ENCODE measurements around the gene OTUD7B. TPM values are rescaled to one million over a fixed set of nuclear protein-coding genes. Genes with fewer than 3 reads are reported as not detected.

Gene OTUD7B
- total and polyA plus RNA-seq, 2 of the 8 experiments (the other 6 are each of a cell fraction or from before 2014, with no cell fraction given), result 4.2 to 21.5 TPM

- H2BK20ac ChIP-seq (ENCODE audit: low read length), result no peak overlapping the region
- no peak overlapping the region for H3K23ac ChIP-seq (ENCODE audit: insufficient read length)
- H2AK5ac ChIP-seq (ENCODE audit: low read depth, low read length), result no peak overlapping the region
- no peaks in the 10 kb centered on the region for H3K9me3 ChIP-seq (ENCODE audit: insufficient read depth in 2 of 2, low read depth in 1 of 2, low read length in 1 of 2)
- H2BK120ac ChIP-seq (replicated peaks; ENCODE audit: low read depth, low read length), result no peak overlapping the region
- TF ChIP-seq HDAC2 (IDR thresholded peaks at IDR 0.05; ENCODE audit: borderline replicate concordance in 1 of 2, low read depth in 2 of 2, low read length in 2 of 2) (no peak), POLR2A (IDR thresholded peaks at IDR 0.05; ENCODE audit: control extremely low read depth in 1 of 2, low read depth in 2 of 2, low read length in 2 of 2) (no peak)
- FAIRE-seq, result no peak
- no peak overlapping the region for H2AFZ ChIP-seq (ENCODE audit: low read length)
- no peak overlapping the region for H3K4ac ChIP-seq (replicated peaks; ENCODE audit: insufficient read length, low read depth, low read length)
- H2BK15ac ChIP-seq (ENCODE audit: low read length), result no peak overlapping the region
- no peak for DNase-seq (ENCODE audit: low read depth in 1 of 2, low spot score in 2 of 2)
- no peak overlapping the region for H4K5ac ChIP-seq (ENCODE audit: insufficient read length, low read depth, low read length)
- H3K14ac ChIP-seq (ENCODE audit: insufficient read length), result no peak overlapping the region
- H3K36me3 ChIP-seq (ENCODE audit: control insufficient read depth in 2 of 4, insufficient read depth in 4 of 4, low read length in 3 of 4), result no peaks in the 10 kb centered on the region
- no peak overlapping the region for H3K18ac ChIP-seq (ENCODE audit: extremely low read depth, low read length)
- no peak overlapping the region for H3K27ac ChIP-seq (ENCODE audit: low read depth, low read length)
- H3K4me1 ChIP-seq (replicated peaks in 1 of 4; ENCODE audit: control insufficient read depth in 3 of 4, insufficient read depth in 4 of 4, low read length in 3 of 4), result no peaks in the 10 kb centered on the region
- ChIA-PET CTCF (ENCODE audit: partially characterized antibody) (interaction anchor here (0.6 to 1.9 kb wide), 5 partner anchors 9 to 205 kb away, joined by 3 to 9 read pairs (median 3); partner anchors contain the start of gene OTUD7B), POLR2A (ENCODE audit: partially characterized antibody) (interaction anchor here (1.4 to 2.5 kb wide), 3 partner anchors 17 to 163 kb away, joined by 4 to 22 read pairs (median 5); partner anchors contain the start of gene VPS45)
- H3K56ac ChIP-seq (replicated peaks; ENCODE audit: insufficient read length, low read depth, low read length), result no peak overlapping the region
- no peaks in the 10 kb centered on the region for H3K79me2 ChIP-seq (ENCODE audit: control insufficient read depth in 1 of 2, insufficient read depth in 2 of 2, low read length in 2 of 2)
- H4K8ac ChIP-seq (ENCODE audit: extremely low read depth, insufficient read depth, low read length), result no peak overlapping the region
- no peak overlapping the region for H3K4me3 ChIP-seq (ENCODE audit: extremely low read depth in 1 of 4, insufficient read depth in 2 of 4, low read depth in 3 of 4, low read length in 4 of 4)
- no peaks in the 10 kb centered on the region for H3K23me2 ChIP-seq (ENCODE audit: low read depth, low read length)
- no peak overlapping the region for H3K9ac ChIP-seq (replicated peaks in 1 of 4; ENCODE audit: extremely low read depth in 1 of 4, low read depth in 3 of 4, low read length in 3 of 4)
- H3K79me1 ChIP-seq (ENCODE audit: low read depth, low read length), result no peaks in the 10 kb centered on the region
- H3K4me2 ChIP-seq (ENCODE audit: insufficient read depth in 1 of 2, low read depth in 2 of 2, low read length in 2 of 2), result no peak overlapping the region
- no peak overlapping the region for H4K91ac ChIP-seq (replicated peaks; ENCODE audit: insufficient read length, low read length)
- no peaks in the 10 kb centered on the region for H3K27me3 ChIP-seq (replicated peaks in 1 of 4; ENCODE audit: control insufficient read depth in 3 of 4, extremely low read depth in 1 of 4, insufficient read depth in 3 of 4, low read length in 3 of 4)
- H2BK12ac ChIP-seq (ENCODE audit: low read depth, low read length), result no peak overlapping the region
- no peaks in the 10 kb centered on the region for H4K20me1 ChIP-seq (replicated peaks in 1 of 2; ENCODE audit: control insufficient read depth in 1 of 2, insufficient read depth in 2 of 2, low read length in 2 of 2)
- no peak overlapping the region for H2BK5ac ChIP-seq (ENCODE audit: low read depth, low read length)
- WGBS, 2 experiments (ENCODE audit: extremely low coverage in 1 of 2, insufficient coverage in 1 of 2, insufficient read length in 1 of 2, insufficient replicate concordance in 2 of 2, low coverage in 1 of 2, low lambda C conversion rate in 2 of 2, missing lambda C conversion rate in 1 of 2), result 93% methylated on average over 2 of the region's 2 CpGs; no CpG with 5 or more reads in 1 of the 2 experiments
Observed at GRCh38 chr1:150049926-150050325, 39.4 kb upstream of the OTUD7B start.

Data from H1 (cell line).